Non-pigmented ciliary epithelial cell (primary cell): ENCODE measurements around the gene ARFRP1.

Experiments used
- DNase-seq: peaks from one replicate; pipeline ENCODE4 v3.0.0-alpha.2; 2010; ENCODE audit warnings: low read depth

ARFRP1 gene

GRCh38 chr20:63701329-63702035, 6.3 kb downstream of the ARFRP1 start:
- no peak for DNase-seq

GRCh38 chr20:63701051-63701328, 6.8 kb downstream of the ARFRP1 start:
- DNase-seq, result no peak

- DNase-seq, result no peak
Observed at GRCh38 chr20:63700199-63701050, 7.4 kb downstream of the ARFRP1 start.

GRCh38 chr20:63699466-63700198, 8.1 kb downstream of the ARFRP1 start:
- no peak for DNase-seq

- DNase-seq, result peak; percentile 71
Observed at GRCh38 chr20:63698739-63699465, 8.9 kb downstream of the ARFRP1 start.

- DNase-seq, result no peak
Observed at GRCh38 chr20:63697868-63698545, 9.8 kb downstream of the ARFRP1 start.

GRCh38 chr20:63697357-63697867, 10.4 kb downstream of the ARFRP1 start:
- no peak for DNase-seq

GRCh38 chr20:63696628-63697356, 11.0 kb downstream of the ARFRP1 start, which contains the start of gene TNFRSF6B:
TSS of gene TNFRSF6B (plus strand) at chr20:63696652. CDS start at chr20:63696768, 116 bp downstream.
- DNase-seq, result no peak

- no peak for DNase-seq
Observed at GRCh38 chr20:63696306-63696627, 11.5 kb downstream of the ARFRP1 start.

GRCh38 chr20:63695424-63696305, 12.1 kb downstream of the ARFRP1 start:
- no peak for DNase-seq

- DNase-seq, result no peak
Observed at GRCh38 chr20:63694584-63695423, 13.0 kb downstream of the ARFRP1 start.

- DNase-seq, result no peak
Observed at GRCh38 chr20:63693733-63694583, 13.8 kb downstream of the ARFRP1 start.

- DNase-seq, result no peak
Observed at GRCh38 chr20:63693083-63693732, 14.6 kb downstream of the ARFRP1 start.

GRCh38 chr20:63692436-63693082, 15.2 kb downstream of the ARFRP1 start:
- DNase-seq, result no peak

- DNase-seq, result no peak
Observed at GRCh38 chr20:63691711-63692435, 15.9 kb downstream of the ARFRP1 start.
